IPS DF 6.9 (cell line): ENCODE measurements around the gene FLAD1.
"Not testable (repeated sequence)": the region's sequence is repeated elsewhere in the genome, so short reads cannot be mapped to it uniquely, and the experiment has no call there.

Source experiments
- DNase-seq: peaks from one replicate; pipeline ENCODE4 v3.0.0-alpha.2; 2013; ENCODE audit warnings: low read depth, low spot score
- H3K27ac ChIP-seq: one replicate; pipeline ENCODE4 v1.5.1; 2013; ENCODE audit warnings: low read length, control low read depth
- H3K27me3 ChIP-seq: 2 replicates; pipeline ENCODE4 v1.6.1; 2013; ENCODE audit warnings: mild to moderate bottlenecking, low read length; ENCODE audit not compliant: control insufficient read depth, insufficient read depth
- H3K36me3 ChIP-seq: 2 replicates; pipeline ENCODE4 v1.6.1; 2013; ENCODE audit warnings: low read length; ENCODE audit not compliant: control insufficient read depth, insufficient read depth
- H3K4me1 ChIP-seq: 2 replicates; pipeline ENCODE4 v1.6.1; 2013; ENCODE audit warnings: low read length; ENCODE audit not compliant: control insufficient read depth, insufficient read depth
- H3K4me3 ChIP-seq: 2 replicates; pipeline ENCODE4 v1.5.1; 2013; ENCODE audit warnings: mild to moderate bottlenecking, low read length
- H3K9me3 ChIP-seq: 2 replicates; pipeline ENCODE4 v1.6.1; 2013; ENCODE audit warnings: low read length, inconsistent platforms; ENCODE audit not compliant: control insufficient read depth, insufficient read depth
- WGBS: extraction: QIAGEN DNeasy Blood & Tissue Kit; methylation state at CpG from one replicate; pipeline ENCODE4 v1.1.7; 2013; ENCODE audit warnings: mixed read lengths, missing lambda C conversion rate; ENCODE audit not compliant: insufficient read length, insufficient coverage; 5-methylcytosine and 5-hydroxymethylcytosine counted together

FLAD1 gene

DNA sequence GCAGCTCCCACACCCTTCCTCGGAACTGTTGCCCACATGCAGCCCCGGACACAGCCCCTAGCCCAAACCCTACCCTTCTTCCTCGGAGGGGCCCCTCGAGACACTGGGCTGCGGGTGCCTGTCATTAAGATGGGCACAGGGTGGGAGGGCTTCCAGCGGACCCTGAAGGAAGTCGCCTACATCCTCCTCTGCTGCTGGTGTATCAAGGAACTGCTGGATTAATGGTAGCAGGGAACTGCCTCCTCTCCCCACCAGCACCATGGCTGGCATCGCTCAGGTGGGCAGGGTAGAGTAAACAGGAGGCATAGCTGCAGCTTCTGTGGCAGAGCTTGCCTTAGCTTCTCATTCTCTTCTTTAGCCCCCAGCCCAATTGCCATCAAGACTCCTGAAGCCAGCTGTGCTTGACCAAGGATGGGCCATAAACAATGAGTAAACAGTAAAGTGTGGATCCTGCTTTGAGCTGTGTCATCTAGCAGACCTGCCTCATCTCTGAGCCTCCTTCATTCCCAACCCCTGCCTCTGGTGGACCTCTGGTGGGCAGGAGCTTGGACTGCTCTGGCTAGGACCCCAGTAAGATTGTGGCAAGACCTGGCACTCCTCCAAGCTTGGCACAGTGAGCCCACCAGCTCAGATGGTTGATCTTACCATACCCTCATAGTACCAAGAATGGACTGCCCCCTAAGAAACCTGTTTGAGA lies 10.6 kb downstream of the FLAD1 start, which contains the start of gene LENEP:
Gene LENEP (plus strand): TSS at position 15 of the 697 bp plus-strand sequence. CDS start 22 bp downstream, at position 37.
- Histone ChIP-seq H3K27ac (no peak within 1 kb of the TSS), H3K4me1 (no peaks in the 10 kb centered on the region), H3K4me3 (no peak within 1 kb of the TSS), H3K9me3 (no peaks in the 10 kb centered on the region), H3K36me3 (peaks cover 12% of the 10 kb centered on the region), H3K27me3 (no peaks in the 10 kb centered on the region)
- no CpG with 5 or more reads among the region's 8 CpGs for WGBS
- no peak for DNase-seq

DNA sequence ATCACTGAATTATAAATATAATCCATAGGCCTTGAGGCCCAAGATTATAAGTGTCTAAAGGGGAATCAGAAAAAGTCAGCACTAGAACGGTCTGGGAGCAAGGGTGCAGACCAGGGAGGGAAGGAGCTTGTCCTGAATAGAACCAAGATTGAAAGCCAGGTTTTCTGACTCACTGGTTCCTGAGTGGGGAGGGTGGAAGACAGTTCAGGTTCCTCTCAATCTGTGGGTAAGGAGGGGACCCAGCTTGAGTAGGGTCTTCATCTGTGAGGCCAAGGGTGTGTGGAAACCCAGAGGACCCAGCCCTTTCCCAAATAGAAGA lies 11.1 kb downstream of the FLAD1 start:
- no peak for DNase-seq
- H3K27ac ChIP-seq, result no peak overlapping the region
- no CpG with 5 or more reads among the region's 1 CpG for WGBS

DNA sequence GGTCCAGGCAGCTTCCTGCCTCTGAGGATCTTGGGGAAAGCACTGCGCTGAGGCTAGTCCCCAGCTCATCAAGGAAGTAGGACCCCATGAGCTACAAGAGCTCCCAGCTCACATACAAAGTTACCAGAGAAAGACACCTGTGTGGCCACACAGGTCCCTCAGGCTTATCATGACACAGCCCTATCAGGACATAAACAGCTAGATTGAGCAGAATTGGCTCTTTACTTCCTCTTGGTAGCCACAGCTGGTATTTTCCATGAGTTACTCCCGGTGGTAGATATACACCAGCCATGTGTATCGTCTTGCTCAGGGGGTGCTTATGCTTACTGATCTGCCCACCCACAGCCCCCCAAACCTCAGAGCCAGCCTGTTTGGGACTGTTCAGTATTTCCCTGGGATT lies 11.4 kb downstream of the FLAD1 start:
- H3K4me1 ChIP-seq, result no peaks in the 10 kb centered on the region

More for the DNA sequence above, 11.1 kb downstream of the FLAD1 start:
- H3K27me3 ChIP-seq, result no peaks in the 10 kb centered on the region
- no peak overlapping the region for H3K4me3 ChIP-seq
- H3K4me1 ChIP-seq, result no peaks in the 10 kb centered on the region
- peaks cover 9% of the 10 kb centered on the region for H3K36me3 ChIP-seq
- H3K9me3 ChIP-seq, result no peaks in the 10 kb centered on the region

DNA sequence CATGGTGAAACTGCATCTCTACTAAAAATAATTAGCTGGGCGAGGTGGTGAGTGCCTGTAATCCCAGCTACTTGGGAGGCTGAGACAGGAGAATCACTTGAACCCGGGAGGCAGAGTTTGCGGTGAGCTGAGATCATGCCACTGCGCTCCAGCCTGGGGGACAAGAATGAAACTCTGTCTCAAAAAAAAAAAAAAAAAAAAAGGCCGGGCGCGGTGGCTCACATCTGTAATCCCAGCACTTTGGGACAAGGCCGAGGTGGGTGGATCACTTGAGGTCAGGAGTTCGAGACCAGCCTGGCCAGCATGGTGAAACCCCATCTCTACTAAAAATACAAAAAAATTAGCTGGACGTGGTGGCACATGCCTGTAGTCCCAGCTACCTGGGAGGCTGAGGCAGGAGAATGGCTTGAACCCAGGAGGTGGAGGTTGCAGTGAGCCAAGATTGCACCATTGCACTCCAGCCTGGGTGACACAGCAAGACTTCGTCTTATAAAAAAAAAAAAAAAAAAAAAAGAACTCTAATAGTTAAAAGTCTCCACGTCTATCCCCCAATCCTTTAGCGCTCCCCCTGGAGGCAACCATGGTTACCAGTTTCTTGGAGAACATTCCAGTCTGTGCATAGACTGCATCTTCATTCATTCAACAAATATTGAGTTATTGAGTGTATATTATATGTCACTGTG lies 12.3 kb downstream of the FLAD1 start:
- not testable (repeated sequence) for DNase-seq, H3K36me3 ChIP-seq, H3K27me3 ChIP-seq, H3K4me1 ChIP-seq, H3K27ac ChIP-seq, H3K4me3 ChIP-seq, H3K9me3 ChIP-seq
- no CpG with 5 or more reads among the region's 13 CpGs for WGBS

More for the DNA sequence above, 11.4 kb downstream of the FLAD1 start:
- no peak overlapping the region for H3K4me3 ChIP-seq
- peaks cover 5% of the 10 kb centered on the region for H3K36me3 ChIP-seq
- H3K27me3 ChIP-seq, result no peaks in the 10 kb centered on the region
- H3K9me3 ChIP-seq, result no peaks in the 10 kb centered on the region
- WGBS, result no CpG with 5 or more reads among the region's 3 CpGs
- H3K27ac ChIP-seq, result no peak overlapping the region
- DNase-seq, result no peak

DNA sequence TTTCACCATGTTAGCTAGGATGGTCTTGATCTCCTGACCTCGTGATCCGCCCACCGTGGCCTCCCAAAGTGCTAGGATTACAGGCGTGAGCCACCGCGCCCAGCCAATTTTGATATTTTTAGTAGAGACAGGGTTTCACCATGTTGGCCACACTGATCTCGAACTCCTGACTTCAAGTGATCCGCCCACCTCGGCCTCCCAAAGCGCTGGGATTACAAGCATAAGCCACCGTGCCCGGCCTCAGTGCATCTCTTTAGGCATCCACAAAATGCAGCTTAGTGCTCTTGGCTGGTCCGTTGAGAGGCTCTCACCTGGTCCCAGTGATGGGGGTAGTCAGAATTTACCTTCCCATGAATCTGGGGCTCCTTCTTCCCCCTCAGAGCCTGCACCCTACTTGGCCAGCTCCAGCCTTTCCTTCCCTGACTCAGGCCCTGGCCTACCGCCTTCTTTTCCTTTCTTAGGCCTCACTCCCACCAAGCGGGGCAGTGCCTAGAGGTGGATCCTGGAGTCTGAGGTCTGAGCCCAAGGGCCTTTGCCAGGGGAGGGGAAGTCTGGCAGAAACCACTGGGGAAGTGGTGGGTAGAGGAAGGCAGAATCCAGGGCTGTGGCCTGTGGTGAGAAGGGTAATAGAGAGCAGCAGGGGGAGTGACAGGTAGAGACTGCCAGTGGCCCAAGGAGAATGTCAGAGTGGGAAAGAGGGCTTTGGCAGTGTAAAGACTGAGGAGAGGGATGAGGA lies 14.0 kb downstream of the FLAD1 start:
- H3K4me1 ChIP-seq, result no peaks in the 10 kb centered on the region
- no peak for DNase-seq

DNA sequence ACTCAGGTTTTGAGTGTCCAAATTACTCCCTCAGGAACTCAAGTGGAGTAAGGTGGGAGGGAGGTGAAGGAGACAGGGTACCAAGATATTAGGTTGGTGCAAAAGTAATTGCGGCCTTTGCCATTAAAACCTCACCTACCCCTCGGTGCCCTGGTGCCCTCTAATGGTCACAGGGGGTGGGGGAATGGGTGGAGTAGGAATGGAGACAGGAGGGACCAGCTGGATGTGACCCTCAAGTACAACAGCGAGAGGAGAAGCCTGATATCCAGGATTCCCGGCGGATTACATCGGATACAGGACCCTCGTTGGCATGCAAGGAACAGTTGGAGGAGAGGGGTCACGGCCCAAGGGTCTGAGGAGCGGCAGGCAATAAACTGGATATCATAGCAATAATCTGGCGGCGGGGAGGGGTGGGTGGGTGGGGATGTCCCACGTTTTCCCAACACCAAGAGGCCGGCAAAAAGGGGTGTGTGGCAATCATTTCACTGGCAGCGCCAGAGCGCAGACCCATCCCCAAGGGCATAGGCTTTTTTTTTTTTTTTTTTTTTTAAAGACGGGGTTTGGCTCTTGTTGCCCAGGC lies 15.1 kb downstream of the FLAD1 start:
- WGBS, result no CpG with 5 or more reads among the region's 16 CpGs
- Histone ChIP-seq H3K4me1 (no peaks in the 10 kb centered on the region), H3K9me3 (no peaks in the 10 kb centered on the region), H3K27me3 (no peaks in the 10 kb centered on the region), H3K36me3 (no peaks in the 10 kb centered on the region), H3K4me3 (no peak overlapping the region), H3K27ac (no peak overlapping the region)
- DNase-seq, result no peak

More for the DNA sequence above, 14.0 kb downstream of the FLAD1 start:
- no CpG with 5 or more reads among the region's 15 CpGs for WGBS
- Histone ChIP-seq H3K4me3 (no peak overlapping the region), H3K27me3 (no peaks in the 10 kb centered on the region), H3K9me3 (no peaks in the 10 kb centered on the region), H3K27ac (no peak overlapping the region), H3K36me3 (no peaks in the 10 kb centered on the region)

DNA sequence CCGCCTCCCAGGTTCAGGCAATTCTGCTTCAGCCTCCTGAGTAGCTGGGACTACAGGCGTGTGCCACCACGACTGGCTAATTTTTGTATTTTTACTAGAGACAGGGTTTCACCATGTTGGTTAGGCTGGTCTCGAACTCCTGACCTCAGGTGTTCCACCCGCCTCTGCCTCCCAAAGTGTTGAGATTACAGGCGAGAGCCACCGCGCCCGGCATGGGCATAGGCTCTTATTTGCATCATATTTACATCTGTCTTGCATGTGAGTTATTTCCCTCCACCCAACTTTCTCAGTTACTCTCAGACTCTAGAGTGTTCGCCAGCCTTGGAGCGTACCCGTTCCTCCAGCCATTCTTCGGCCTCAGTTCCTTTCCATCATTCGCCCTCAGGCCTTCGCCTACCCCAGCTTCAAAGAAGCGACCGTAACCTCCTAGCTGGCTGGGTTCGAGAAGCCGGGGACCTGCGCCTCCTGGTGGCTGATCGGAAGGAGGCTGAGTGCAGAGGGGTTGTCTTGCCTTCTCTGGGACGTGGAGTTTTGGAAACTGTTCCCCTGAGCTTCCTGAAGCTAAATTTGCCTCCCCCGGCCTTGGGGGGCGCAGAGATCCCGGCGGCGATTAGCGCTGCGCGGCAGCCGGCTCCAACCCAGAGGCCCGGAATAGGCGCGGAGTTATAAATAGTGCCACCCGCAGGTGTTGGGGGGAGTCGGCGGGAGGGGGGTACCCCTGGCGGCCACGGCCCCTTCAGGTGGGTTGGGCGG lies 15.8 kb downstream of the FLAD1 start:
- Histone ChIP-seq H3K9me3 (no peaks in the 10 kb centered on the region), H3K36me3 (no peaks in the 10 kb centered on the region), H3K4me1 (no peaks in the 10 kb centered on the region), H3K27ac (no peak overlapping the region), H3K27me3 (no peaks in the 10 kb centered on the region), H3K4me3 (peak overlapping the region; percentile 17; the same call in 1 of the 2 replicates)
- DNase-seq, result no peak
- WGBS, result no CpG with 5 or more reads among the region's 40 CpGs

DNA sequence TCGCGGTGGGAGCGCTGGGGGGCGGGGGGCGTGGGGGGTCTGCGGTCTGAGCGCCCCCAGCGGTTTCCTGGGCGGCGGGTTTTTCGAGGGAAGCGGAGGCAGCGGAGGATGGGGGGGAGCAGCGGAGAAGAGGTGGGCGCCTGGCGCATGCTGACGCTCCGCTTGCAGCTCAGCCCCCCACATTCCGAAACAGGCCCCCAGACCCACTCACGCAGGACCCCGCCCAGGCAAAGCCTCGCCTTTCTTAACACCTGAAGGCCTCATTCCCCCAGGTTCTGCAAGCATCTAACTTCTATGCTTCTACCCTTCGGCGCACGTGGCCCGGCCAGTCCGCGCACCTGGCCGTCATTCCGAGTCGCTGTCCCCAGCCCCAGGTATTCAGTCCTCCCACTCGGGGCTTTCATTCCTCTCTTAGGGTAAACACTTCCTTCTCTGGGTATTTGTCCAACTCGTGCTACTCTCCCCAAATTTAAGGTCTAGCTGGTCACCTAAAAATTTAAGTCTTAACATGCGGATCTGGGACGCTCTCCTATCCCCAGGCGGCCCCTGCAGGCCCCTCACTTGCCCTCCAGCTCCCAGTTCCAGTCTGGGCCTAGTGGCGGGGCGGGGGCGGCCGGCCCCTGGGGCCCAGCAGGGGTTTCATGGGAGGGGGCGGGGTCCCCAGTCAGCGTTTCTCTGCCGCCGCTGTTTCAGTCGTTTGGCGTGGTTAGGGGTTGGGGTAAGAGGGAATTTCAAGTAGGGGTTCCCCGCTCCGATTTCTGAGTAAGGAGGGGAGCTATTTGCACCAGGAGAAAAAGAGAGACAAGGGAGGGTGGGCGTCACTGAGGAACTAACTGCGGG lies 16.6 kb downstream of the FLAD1 start:
- no peak for DNase-seq

DNA sequence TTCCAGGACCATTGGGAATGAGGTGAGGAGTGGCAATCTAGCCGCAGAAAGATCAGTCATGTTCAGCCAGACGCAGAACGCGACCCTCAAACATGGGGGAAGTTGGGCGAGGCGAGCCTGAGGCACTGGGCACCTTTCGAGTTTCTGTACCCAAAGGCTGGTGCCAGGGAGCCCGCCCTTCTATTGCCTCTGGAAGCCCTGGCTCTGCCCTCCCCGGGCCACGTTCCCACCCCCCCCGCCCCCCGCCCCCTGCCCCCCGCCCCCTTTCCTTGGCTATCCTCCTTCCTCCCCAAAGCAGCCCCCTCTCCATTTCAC lies 17.2 kb downstream of the FLAD1 start:
- no CpG with 5 or more reads among the region's 13 CpGs for WGBS
- Histone ChIP-seq H3K36me3 (no peaks in the 10 kb centered on the region), H3K4me3 (peak overlapping the region; percentile 51; the same call in 1 of the 2 replicates), H3K27me3 (no peaks in the 10 kb centered on the region), H3K27ac (no peak overlapping the region), H3K9me3 (no peaks in the 10 kb centered on the region), H3K4me1 (peaks cover 4% of the 10 kb centered on the region)
- no peak for DNase-seq

More for the DNA sequence above, 16.6 kb downstream of the FLAD1 start:
- Histone ChIP-seq H3K36me3 (no peaks in the 10 kb centered on the region), H3K27ac (no peak overlapping the region), H3K4me1 (peaks cover 4% of the 10 kb centered on the region; the same call in 1 of the 2 replicates), H3K27me3 (no peaks in the 10 kb centered on the region), H3K9me3 (no peaks in the 10 kb centered on the region), H3K4me3 (peak overlapping the region; percentile 26; the same call in 1 of the 2 replicates)
- WGBS, result no CpG with 5 or more reads among the region's 50 CpGs
